DMS153 treated with DMSO at 0.1 percent for 48 hours (cell line): ENCODE results near the gene SCN2B.

Source experiments
- DNase-seq: peaks from one replicate; lab custom pipeline; 2025; ENCODE audit not compliant: unreplicated experiment; lab: John Stamatoyannopoulos, UW

SCN2B gene, protein sequence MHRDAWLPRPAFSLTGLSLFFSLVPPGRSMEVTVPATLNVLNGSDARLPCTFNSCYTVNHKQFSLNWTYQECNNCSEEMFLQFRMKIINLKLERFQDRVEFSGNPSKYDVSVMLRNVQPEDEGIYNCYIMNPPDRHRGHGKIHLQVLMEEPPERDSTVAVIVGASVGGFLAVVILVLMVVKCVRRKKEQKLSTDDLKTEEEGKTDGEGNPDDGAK

DNA sequence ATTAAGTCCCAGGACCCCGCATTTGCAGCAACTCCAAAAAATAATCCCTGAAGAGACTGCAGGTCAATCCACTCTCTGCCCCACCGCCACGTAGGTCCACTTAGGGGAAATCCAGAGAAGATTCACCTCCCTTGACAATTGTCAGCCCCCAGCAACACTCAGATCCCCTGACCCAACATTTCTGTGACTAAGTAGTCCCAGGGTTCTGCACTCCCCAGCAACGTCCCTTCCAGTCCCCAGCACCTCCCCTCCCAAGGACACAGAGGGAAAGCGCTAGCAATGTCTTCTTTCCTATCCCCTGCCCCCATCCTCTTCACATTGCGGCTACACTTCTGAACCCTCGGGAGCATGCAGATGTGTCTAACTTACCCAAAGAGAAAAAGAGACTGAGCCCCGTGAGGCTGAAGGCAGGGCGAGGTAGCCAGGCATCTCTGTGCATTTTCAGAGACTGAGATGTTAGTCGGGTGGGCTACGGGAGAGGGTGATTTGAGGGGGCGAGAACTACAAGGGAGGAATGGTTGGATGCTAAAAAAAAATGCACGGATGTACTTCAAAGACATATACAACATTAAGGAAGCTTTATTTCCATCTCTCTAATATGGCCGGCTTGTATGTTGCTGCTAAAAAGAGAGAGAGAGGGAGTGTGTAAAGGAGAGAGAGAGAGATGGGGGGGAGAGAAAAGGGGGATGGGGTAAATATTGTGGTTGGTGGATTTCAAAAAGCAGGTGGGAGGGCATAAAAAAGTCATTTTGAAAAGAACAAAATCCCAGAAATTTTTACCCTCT lies at the start of gene SCN2B:
Gene SCN2B (minus strand): TSS at position 647 of the 785 bp plus-strand sequence. CDS start 208 bp downstream, at position 439.
- no peak for DNase-seq

- DNase-seq: no peak
These were observed 48.2 kb upstream of the SCN2B start, which contains the start of gene JAML for GRCh38 chr11:118224511-118225188. Gene JAML (minus strand): TSS chr11:118225011. CDS start chr11:118214866, 10,145 bp downstream.

GRCh38 chr11:118223992-118224391 lies 47.6 kb upstream of the SCN2B start:
- DNase-seq: no peak

- no peak for DNase-seq
These were observed 47.1 kb upstream of the SCN2B start for GRCh38 chr11:118223570-118223969.

- no peak for DNase-seq
These were observed 46.0 kb upstream of the SCN2B start for GRCh38 chr11:118222437-118222836.

DNA sequence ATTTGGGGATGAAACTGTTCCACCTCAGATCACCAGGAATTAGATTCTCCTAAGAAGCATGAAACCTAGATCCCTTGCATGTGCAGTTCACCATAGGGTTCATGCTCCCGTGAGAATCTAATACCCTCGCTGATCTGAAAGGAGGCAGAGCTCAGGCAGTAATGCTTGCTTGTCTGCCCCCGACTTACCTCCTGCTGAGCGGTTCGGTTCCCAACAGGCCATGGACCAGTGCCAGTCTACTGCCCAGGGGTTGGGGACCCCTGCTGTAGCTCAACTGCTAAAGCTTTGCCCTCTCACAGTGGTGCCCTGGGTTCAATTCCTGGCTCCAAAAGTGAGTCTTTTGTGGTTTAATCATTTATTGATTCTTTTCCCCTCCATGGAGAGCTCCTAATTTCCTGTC lies 45.0 kb upstream of the SCN2B start:
- no peak for DNase-seq

DNA sequence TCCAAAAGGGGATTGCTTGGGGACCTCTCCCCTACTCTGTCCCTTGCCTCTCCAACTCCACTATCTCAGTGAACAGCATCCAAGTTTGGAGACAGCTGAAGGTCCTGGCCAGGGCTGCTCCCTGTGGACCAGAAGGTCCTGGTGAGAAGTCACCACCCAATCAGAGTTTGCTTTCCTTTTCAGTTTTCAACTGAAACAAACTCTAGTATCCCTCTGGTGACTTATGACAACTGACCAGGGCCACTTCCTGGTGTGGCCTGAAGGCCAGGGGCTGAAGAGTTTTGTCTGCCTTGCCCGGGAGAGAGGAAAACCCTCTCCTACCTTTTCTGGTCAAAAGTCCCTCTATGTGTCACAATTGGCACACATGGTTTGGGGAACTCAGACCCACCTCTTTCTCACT lies 43.3 kb upstream of the SCN2B start:
- no peak for DNase-seq

- DNase-seq: no peak
These were observed 42.8 kb upstream of the SCN2B start for GRCh38 chr11:118219244-118219643.

DNA sequence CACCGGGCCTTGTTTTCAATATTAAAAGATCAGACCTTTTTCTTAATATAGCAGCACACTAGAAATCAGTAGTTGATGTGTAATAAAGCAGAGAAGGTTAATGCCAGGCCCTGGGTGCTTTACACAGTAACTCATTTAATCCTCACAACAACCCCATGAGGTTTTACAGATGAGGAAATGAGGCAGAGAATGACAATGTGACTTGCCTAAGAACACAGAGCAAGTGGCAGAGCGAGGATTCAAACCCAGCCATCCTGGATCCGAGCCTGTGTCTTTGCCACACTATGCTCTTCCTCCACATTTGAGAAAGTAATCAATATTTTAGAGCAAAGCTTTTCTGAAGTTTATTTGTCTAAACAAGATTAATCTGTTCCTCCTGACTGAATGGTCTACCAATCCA lies 41.1 kb upstream of the SCN2B start:
- no peak for DNase-seq

GRCh38 chr11:118216621-118217481 lies 40.4 kb upstream of the SCN2B start:
- no peak for DNase-seq

DNA sequence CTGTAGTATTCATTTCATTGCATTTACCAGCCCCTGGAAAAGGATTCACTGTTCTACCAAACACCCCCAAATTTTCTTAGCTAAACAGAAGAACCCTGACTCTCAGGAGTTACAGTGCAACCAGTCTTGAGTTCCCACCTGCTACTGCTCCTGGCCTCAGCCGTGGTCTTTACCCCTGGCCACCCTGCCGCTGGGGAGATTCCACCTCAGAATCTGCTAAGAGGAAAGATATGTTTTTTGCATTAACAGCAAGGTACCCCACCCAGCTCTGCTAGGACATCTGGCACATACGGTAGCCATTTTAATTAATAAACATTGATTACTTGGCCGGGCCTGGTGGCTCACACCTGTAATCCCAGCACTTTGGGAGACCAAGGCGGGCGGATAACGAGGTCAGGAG lies 39.3 kb upstream of the SCN2B start:
- no peak for DNase-seq

GRCh38 chr11:118215262-118215661 lies 38.8 kb upstream of the SCN2B start:
- DNase-seq: no peak

GRCh38 chr11:118214210-118214914 lies 37.9 kb upstream of the SCN2B start:
- DNase-seq: no peak

GRCh38 chr11:118213781-118214180 lies 37.3 kb upstream of the SCN2B start:
- no peak for DNase-seq

DNA sequence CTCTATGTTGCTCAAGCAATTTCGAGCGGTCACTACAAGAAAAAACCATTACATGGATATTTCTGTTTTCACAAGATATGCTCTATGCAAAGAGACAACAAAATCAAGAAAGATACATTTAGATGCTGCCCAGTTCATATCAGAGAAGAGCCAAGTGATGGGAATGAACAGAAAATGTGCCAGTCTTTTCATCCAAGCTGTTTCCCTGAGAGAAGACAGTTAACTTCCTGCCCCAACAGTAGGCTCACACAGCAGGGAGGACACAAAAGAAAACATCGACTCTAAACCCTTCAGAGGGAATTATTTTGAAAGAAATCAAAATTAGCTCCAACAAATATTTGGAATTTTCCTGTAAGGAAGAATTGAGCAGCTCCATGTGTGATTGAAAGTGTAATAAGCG lies 36.8 kb upstream of the SCN2B start:
- no peak for DNase-seq

DNA sequence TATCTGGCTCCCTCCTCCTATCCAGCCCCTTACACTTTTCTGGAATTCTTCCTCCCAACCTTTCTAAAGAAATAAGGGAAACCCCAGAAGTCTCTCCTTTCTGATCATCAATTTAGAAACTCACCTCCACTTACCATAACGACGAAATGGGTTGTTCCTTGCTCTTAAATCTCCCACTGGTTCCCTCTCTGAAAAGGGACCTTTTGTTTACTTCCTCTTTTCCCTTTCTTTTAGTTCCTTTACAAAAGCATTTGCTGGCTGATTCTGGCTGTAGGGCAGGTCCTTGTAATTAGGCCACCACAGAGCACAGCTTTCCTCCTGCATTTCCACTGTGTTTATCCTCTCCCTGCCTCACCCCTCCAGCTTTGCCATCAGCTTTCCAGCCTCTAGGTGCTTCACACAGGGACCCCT lies 36.3 kb upstream of the SCN2B start:
- no peak for DNase-seq

DNA sequence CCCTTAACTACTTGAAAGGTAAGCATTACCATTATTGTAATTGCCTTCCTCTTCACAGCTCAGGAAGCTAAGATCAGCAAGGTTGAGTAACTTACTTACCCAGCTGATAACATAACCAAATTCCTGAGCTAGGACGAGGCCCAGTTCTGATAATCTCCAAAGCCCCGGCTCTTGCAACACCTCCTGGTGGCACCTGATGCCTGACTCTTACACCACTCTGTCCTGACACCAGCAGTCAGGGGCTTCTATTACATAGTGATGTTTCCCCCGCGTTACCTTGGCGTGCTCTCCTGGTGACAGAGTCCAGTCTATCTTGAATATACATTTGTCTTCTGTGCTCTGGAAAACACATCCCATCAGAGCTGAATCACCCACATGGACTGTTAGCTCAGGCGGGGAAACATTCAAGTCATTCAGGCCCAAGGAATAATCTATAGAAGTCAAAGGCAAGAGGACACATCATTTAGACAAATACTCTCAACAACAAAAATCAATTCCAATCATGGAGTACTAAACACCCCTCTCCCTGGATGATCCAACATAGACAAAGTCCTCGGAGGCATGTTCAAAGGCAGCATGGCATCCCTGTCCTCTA lies 35.8 kb upstream of the SCN2B start:
- no peak for DNase-seq

DNA sequence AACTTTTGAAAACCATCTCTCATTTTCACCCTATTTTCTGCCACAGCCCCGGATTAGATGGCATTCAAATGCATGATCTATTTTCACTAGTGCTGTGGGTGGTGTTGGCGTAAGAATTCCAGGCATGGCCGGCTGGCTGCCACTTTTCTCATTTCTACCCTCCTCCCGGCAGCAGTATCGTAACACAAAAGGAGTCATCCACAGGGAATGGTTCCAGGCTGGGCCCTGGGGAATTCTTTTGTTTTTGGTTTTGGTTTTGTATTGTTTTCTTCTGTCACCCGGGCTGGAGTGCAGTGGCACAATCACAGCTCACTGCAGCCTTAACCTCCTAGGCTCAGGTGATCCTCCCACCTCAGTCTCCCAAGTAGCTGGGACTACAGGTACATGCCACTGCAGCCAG lies 34.6 kb upstream of the SCN2B start:
- DNase-seq: no peak

GRCh38 chr11:118210323-118210722 lies 33.9 kb upstream of the SCN2B start:
- DNase-seq: no peak

GRCh38 chr11:118209033-118209432 lies 32.6 kb upstream of the SCN2B start:
- DNase-seq: no peak
